GM12874 (cell line): ENCODE measurements around the gene TMPRSS5.
A peak's percentile ranks its signal among the peaks of the same experiment; 100 is the strongest.

Source experiments
- CTCF ChIP-seq: IDR thresholded peaks from 2 replicates; pipeline ENCODE4 v1.5.1; 2011; ENCODE audit warnings: low read depth, mild to moderate bottlenecking, control low read depth, low read length, moderate library complexity; ENCODE audit not compliant: insufficient read depth

Gene TMPRSS5

GRCh38 chr11:113695207-113695606 lies 10.9 kb downstream of the TMPRSS5 start:
- no peak for TF ChIP-seq CTCF

- no peak for TF ChIP-seq CTCF
Measured at GRCh38 chr11:113694390-113694789, 11.7 kb downstream of the TMPRSS5 start.

GRCh38 chr11:113693030-113693429 lies 13.1 kb downstream of the TMPRSS5 start:
- TF ChIP-seq CTCF, result no peak

- peak; percentile 74 for TF ChIP-seq CTCF
Measured at GRCh38 chr11:113690619-113691569, 15.2 kb downstream of the TMPRSS5 start.

- TF ChIP-seq CTCF, result no peak
Measured at GRCh38 chr11:113689768-113690618, 16.1 kb downstream of the TMPRSS5 start.

- TF ChIP-seq CTCF, result no peak
Measured at GRCh38 chr11:113685654-113686359, 20.3 kb downstream of the TMPRSS5 start.

- no peak for TF ChIP-seq CTCF
Measured at GRCh38 chr11:113684496-113684895, 21.6 kb downstream of the TMPRSS5 start.
